ENCODE measurements around the gene EVI5. TPM values are rescaled to one million over a fixed set of nuclear protein-coding genes. Genes with fewer than 3 reads are reported as not detected.
"Not testable (repeated sequence)": the region's sequence is repeated elsewhere in the genome, so short reads cannot be mapped to it uniquely, and the experiment has no call there.

Gene EVI5
- total RNA-seq, 3 donors from 2014 or later: 28.0 to 38.7 (median 31.2) TPM

GRCh38 chr1:92790081-92790480 is 5.2 kb upstream of the EVI5 start:
- H3K27me3 ChIP-seq: no peaks in the 10 kb centered on the region
- H3K9me3 ChIP-seq: no peaks in the 10 kb centered on the region
- no peak overlapping the region for H3K4me3 ChIP-seq
- H3K27ac ChIP-seq: no peak overlapping the region
- TF ChIP-seq, protein P1, sequence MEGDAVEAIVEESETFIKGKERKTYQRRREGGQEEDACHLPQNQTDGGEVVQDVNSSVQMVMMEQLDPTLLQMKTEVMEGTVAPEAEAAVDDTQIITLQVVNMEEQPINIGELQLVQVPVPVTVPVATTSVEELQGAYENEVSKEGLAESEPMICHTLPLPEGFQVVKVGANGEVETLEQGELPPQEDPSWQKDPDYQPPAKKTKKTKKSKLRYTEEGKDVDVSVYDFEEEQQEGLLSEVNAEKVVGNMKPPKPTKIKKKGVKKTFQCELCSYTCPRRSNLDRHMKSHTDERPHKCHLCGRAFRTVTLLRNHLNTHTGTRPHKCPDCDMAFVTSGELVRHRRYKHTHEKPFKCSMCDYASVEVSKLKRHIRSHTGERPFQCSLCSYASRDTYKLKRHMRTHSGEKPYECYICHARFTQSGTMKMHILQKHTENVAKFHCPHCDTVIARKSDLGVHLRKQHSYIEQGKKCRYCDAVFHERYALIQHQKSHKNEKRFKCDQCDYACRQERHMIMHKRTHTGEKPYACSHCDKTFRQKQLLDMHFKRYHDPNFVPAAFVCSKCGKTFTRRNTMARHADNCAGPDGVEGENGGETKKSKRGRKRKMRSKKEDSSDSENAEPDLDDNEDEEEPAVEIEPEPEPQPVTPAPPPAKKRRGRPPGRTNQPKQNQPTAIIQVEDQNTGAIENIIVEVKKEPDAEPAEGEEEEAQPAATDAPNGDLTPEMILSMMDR (IDR thresholded peaks at IDR 0.05): no peak
- no peak for TF ChIP-seq POLR2A (IDR thresholded peaks at IDR 0.05)
- TF ChIP-seq POLR2AphosphoS5 (IDR thresholded peaks at IDR 0.05): no peak
- no peaks in the 10 kb centered on the region for H3K4me1 ChIP-seq
- no peak for DNase-seq (ENCODE audit: low spot score in 2 of 2)
- intact Hi-C loops (cut with DNase I; ENCODE audit: low total_unique reads): no loop called here
- H3K36me3 ChIP-seq: no peaks in the 10 kb centered on the region

DNA sequence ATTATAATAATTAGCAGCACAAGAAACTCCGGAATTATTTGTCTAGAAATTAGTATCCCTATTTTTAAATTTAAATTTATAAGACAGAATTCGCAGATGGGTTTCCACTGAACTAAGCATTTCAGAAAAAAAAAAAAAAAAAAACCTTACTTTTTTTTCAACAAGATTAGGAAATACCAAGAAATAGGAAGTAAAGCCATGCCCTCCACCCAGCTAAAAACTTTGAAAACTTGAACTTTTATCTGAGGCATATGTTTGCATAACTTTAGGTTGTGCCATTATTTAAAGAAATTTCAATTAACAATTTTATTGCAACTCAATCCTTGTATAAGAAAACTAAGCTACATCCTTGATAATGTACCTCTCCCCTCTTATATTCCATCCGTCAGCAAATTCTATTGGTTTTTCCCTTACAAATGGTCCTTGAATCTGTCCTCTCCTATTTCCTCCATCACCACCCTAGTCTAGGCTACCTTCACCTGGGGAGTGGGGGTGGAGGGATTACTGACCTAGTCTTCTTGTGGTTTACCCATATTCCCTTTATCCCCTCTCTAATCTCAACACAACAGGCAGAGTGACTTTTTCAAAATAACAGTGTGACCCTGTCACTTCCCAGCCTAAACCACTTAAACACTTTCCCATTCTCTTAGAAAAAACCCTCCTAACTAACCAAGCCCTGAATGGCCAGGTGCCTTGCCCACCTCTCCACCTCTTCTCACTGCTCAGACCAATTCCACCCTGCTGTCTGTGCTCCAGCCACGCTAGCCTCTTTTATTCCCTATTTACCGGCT is 1.4 kb upstream of the EVI5 start:
- no peaks in the 10 kb centered on the region for H3K4me1 ChIP-seq
- H3K27me3 ChIP-seq: no peaks in the 10 kb centered on the region
- no peak for DNase-seq (ENCODE audit: low spot score in 2 of 2)
- no peaks in the 10 kb centered on the region for H3K36me3 ChIP-seq
- no peaks in the 10 kb centered on the region for H3K9me3 ChIP-seq
- H3K27ac ChIP-seq: no peak overlapping the region
- peak overlapping the region; percentile 69 to 80 (median 74) for H3K4me3 ChIP-seq
- intact Hi-C loops (cut with DNase I; ENCODE audit: low total_unique reads): no loop called here
- TF ChIP-seq POLR2A (IDR thresholded peaks at IDR 0.05) (no peak), POLR2AphosphoS5 (IDR thresholded peaks at IDR 0.05) (no peak)
- TF ChIP-seq, protein P1 (IDR thresholded peaks at IDR 0.05): no peak

GRCh38 chr1:92784021-92784638 is 778 bp downstream of the EVI5 start:
- no peaks in the 10 kb centered on the region for H3K9me3 ChIP-seq
- no peaks in the 10 kb centered on the region for H3K27me3 ChIP-seq
- peak overlapping the region; percentile 69 to 80 (median 74) for H3K4me3 ChIP-seq
- H3K27ac ChIP-seq: peak overlapping the region; percentile 97 to 99
- intact Hi-C loops (cut with DNase I; ENCODE audit: low total_unique reads): no loop called here
- TF ChIP-seq, protein P1 (IDR thresholded peaks at IDR 0.05): no peak
- no peak for TF ChIP-seq POLR2A (IDR thresholded peaks at IDR 0.05)
- no peak for TF ChIP-seq POLR2AphosphoS5 (IDR thresholded peaks at IDR 0.05)
- no peak for DNase-seq (ENCODE audit: low spot score in 2 of 2)
- H3K36me3 ChIP-seq: no peaks in the 10 kb centered on the region
- no peaks in the 10 kb centered on the region for H3K4me1 ChIP-seq

DNA sequence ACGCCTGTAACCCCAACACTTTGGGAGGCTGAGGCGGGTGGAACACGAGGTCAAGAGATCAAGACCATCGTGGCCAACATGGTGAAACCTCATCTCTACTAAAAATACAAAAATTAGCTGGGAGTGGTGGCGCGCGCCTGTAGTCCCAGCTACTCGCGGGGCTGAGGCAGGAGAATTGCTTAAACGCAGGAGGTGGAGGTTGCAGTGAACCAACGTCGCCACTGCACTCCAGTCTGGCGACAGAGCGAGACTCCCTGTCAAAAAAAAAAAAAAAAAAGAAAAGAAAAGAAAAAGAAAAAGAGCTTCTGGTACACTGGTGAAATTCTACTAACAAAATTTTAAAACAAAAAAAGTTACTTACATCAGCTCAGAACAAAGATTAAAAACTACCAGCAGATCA is 1.4 kb downstream of the EVI5 start:
- H3K36me3 ChIP-seq; H3K27me3 ChIP-seq; intact Hi-C loops (cut with DNase I; ENCODE audit: low total_unique reads); DNase-seq (ENCODE audit: low spot score in 2 of 2); H3K9me3 ChIP-seq; H3K4me1 ChIP-seq: not testable (repeated sequence)
- Histone ChIP-seq H3K4me3 (peak overlapping the region; percentile 69 to 80 (median 74)), H3K27ac (peak overlapping the region in 1 of 2 donors; percentile 99)

DNA sequence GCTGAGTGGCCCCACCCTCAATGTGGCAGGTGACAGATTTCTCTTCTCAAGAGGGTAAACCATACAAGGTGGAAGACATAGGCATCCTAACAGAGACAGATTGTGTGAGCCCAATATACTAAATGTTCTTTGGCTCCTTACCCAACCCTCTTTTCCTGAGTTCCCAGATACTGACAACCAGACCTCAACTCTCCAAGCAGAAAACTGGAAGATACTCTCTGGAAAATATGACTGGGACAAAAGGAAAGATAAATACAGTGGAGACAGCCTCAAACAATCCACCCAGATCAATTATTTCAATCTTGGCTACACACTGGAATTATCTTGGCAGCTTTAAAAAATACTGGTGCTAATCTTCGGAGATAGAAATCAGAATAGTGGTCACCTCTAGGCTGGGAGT is 6.5 kb downstream of the EVI5 start:
- TF ChIP-seq POLR2A (IDR thresholded peaks at IDR 0.05): no peak
- TF ChIP-seq, protein P1 (IDR thresholded peaks at IDR 0.05): no peak
- no peak for TF ChIP-seq POLR2AphosphoS5 (IDR thresholded peaks at IDR 0.05)
- Histone ChIP-seq H3K4me3 (no peak overlapping the region), H3K27ac (no peak overlapping the region), H3K36me3 (no peaks in the 10 kb centered on the region), H3K27me3 (no peaks in the 10 kb centered on the region), H3K4me1 (no peaks in the 10 kb centered on the region), H3K9me3 (no peaks in the 10 kb centered on the region)
- intact Hi-C loops (cut with DNase I; ENCODE audit: low total_unique reads): no loop called here
- DNase-seq (ENCODE audit: low spot score in 2 of 2): no peak

Measured in breast epithelium (tissue), 4 donors.